SK-N-SH (cell line): ENCODE measurements around the gene FAM114A1. TPM values are rescaled to one million over a fixed set of nuclear protein-coding genes. Genes with fewer than 3 reads are reported as not detected.

Experiments used
- CTCF ChIA-PET: fragments of 300-600, 350-600 bp; formaldehyde crosslinking; extraction: SDS; loops from one replicate; lab custom pipeline; 2021; lab: Yijun Ruan, JAX
- POLR2A ChIA-PET: fragments of 350-600 bp; sonication (Branson Sonifier 250); formaldehyde crosslinking; extraction: SDS; loops from one replicate; lab custom pipeline; 2020; ENCODE audit warnings: antibody characterized with exemption, inconsistent platforms; lab: Yijun Ruan, JAX
- DNase-seq: peaks from one replicate; pipeline ENCODE4 v3.0.0; 2012
- H2AFZ ChIP-seq: fragments of 200-600 bp; sonication (generic); 2 replicates; pipeline ENCODE4 v1.8.1; 2016; ENCODE audit warnings: antibody characterized with exemption, mild to moderate bottlenecking, low read depth
- H3F3A ChIP-seq: fragments of 200-600 bp; sonication (generic); replicated peaks from 2 replicates; pipeline ENCODE3; 2016; ENCODE audit warnings: antibody characterized with exemption, mild to moderate bottlenecking; ENCODE audit not compliant: insufficient read depth
- H3K27ac ChIP-seq, 2 experiments: fragments of 200-500 bp in 1 of 2; fragments of 200-600 bp in 1 of 2; sonication (Bioruptor generic) in 1 of 2; sonication (generic), shearing (Covaris generic) in 1 of 2; 2 replicates each; pipeline versions ENCODE4 v1.5.1 to v1.6.1; 2014 to 2016; ENCODE audit warnings: low read depth in 2 of 2, inconsistent platforms in 1 of 2, low read length in 1 of 2, mild to moderate bottlenecking in 1 of 2, mixed read lengths in 1 of 2
- H3K27me3 ChIP-seq: fragments of 200-600 bp; sonication (generic), shearing (Covaris generic); 2 replicates; pipeline ENCODE4 v1.6.1; 2016; ENCODE audit warnings: mixed run types; ENCODE audit not compliant: insufficient read depth
- H3K36me3 ChIP-seq, 2 experiments: fragments of 200-500 bp in 1 of 2; fragments of 200-600 bp in 1 of 2; sonication (Bioruptor generic) in 1 of 2; sonication (generic) in 1 of 2; replicated peaks in 1 of 2; 2 replicates each; pipeline versions ENCODE3 to v1.5.1; 2014 to 2016; ENCODE audit warnings: low read length in 1 of 2, mild to moderate bottlenecking in 1 of 2; ENCODE audit not compliant: insufficient read depth in 2 of 2, control insufficient read depth in 1 of 2
- H3K4me1 ChIP-seq, 2 experiments: fragments of 200-500 bp in 1 of 2; fragments of 200-600 bp in 1 of 2; sonication (Bioruptor generic) in 1 of 2; sonication (generic), shearing (Covaris generic) in 1 of 2; 2 replicates each; pipeline versions ENCODE4 v1.5.1 to v1.6.1; 2014 to 2016; ENCODE audit warnings: low read depth in 1 of 2, low read length in 1 of 2, mixed run types in 1 of 2; ENCODE audit not compliant: insufficient read depth in 2 of 2, control insufficient read depth in 1 of 2
- H3K4me2 ChIP-seq: fragments of 200-600 bp; sonication (generic), shearing (Covaris generic); 2 replicates; pipeline ENCODE4 v1.6.1; 2017; ENCODE audit warnings: mixed run types
- H3K4me3 ChIP-seq, 2 experiments: fragments of 200-500 bp in 1 of 2; fragments of 200-600 bp in 1 of 2; sonication (Bioruptor generic) in 1 of 2; sonication (generic), shearing (Covaris generic) in 1 of 2; 2 replicates each; pipeline versions ENCODE4 v1.5.1 to v1.8.1; 2014 to 2016; ENCODE audit warnings: low read depth in 2 of 2, inconsistent platforms in 1 of 2, low read length in 1 of 2, mild to moderate bottlenecking in 1 of 2, mixed read lengths in 1 of 2, moderate library complexity in 1 of 2
- H3K79me2 ChIP-seq: fragments of 200-600 bp; sonication (generic); 2 replicates; pipeline ENCODE4 v1.8.1; 2017; ENCODE audit warnings: mild to moderate bottlenecking; ENCODE audit not compliant: insufficient read depth
- H3K9ac ChIP-seq: fragments of 200-600 bp; sonication (generic); 2 replicates; pipeline ENCODE4 v1.6.1; 2017; ENCODE audit warnings: mixed run types
- H3K9me2 ChIP-seq: fragments of 200-600 bp; sonication (generic); 2 replicates; pipeline ENCODE4 v1.6.1; 2017; ENCODE audit warnings: mixed run types
- H3K9me3 ChIP-seq: fragments of 200-600 bp; sonication (generic); 2 replicates; pipeline ENCODE4 v1.6.1; 2017; ENCODE audit warnings: mixed run types, mild to moderate bottlenecking, moderate library complexity
- H4K20me1 ChIP-seq: fragments of 200-600 bp; sonication (generic); 2 replicates; pipeline ENCODE4 v1.6.1; 2017; ENCODE audit warnings: mild to moderate bottlenecking, mixed run types; ENCODE audit not compliant: insufficient read depth
- CTCF ChIP-seq: fragments of 200-600 bp; sonication (generic); IDR thresholded peaks from 2 replicates; pipeline ENCODE4 v1.6.1; 2017; ENCODE audit warnings: antibody characterized with exemption, mild to moderate bottlenecking, moderate library complexity
- ELF1 ChIP-seq: IDR thresholded peaks from 2 replicates; pipeline ENCODE4 v1.4.0; 2012
- EP300 ChIP-seq, 2 experiments: IDR thresholded peaks; 2 replicates each; pipeline versions ENCODE4 v1.4.0 to v1.6.1; 2012; ENCODE audit warnings: borderline replicate concordance in 1 of 2, low read depth in 1 of 2, low read length in 1 of 2
- EZH2phosphoT487 ChIP-seq: fragments of 200-600 bp; sonication (generic); IDR thresholded peaks from 2 replicates; pipeline ENCODE4 v1.6.1; 2017; ENCODE audit warnings: low read depth, mixed run types, mild to moderate bottlenecking, antibody characterized with exemption, moderate library complexity, borderline replicate concordance
- FOSL2 ChIP-seq: IDR thresholded peaks from 2 replicates; pipeline ENCODE4 v1.4.0; 2012; ENCODE audit warnings: low read depth, mild to moderate bottlenecking, moderate library complexity, borderline replicate concordance
- FOXJ3 ChIP-seq: sonication (generic); formaldehyde crosslinking; IDR thresholded peaks from 2 replicates; pipeline ENCODE4 v1.5.1; 2020; ENCODE audit warnings: mild to moderate bottlenecking, missing genetic modification reagents
- FOXM1 ChIP-seq: IDR thresholded peaks from 2 replicates; pipeline ENCODE4 v1.4.0; 2012; ENCODE audit warnings: low read depth, mild to moderate bottlenecking
- GATA2 ChIP-seq: sonication (generic); formaldehyde crosslinking; IDR thresholded peaks from 2 replicates; pipeline ENCODE4 v1.5.0; 2020; ENCODE audit warnings: mild to moderate bottlenecking, missing genetic modification reagents
- JUND ChIP-seq: IDR thresholded peaks from 2 replicates; pipeline ENCODE4 v1.4.0; 2012
- NFIC ChIP-seq: IDR thresholded peaks from 2 replicates; pipeline ENCODE4 v1.4.0; 2012; ENCODE audit warnings: borderline replicate concordance
- REST ChIP-seq: IDR thresholded peaks from 2 replicates; pipeline ENCODE4 v1.6.1; 2012; ENCODE audit warnings: mild to moderate bottlenecking, low read depth, low read length, moderate library complexity
- SIN3A ChIP-seq: IDR thresholded peaks from 2 replicates; pipeline ENCODE4 v1.6.1; 2012; ENCODE audit warnings: low read depth, mild to moderate bottlenecking, low read length, moderate library complexity, borderline replicate concordance
- TCF12 ChIP-seq: IDR thresholded peaks from 2 replicates; pipeline ENCODE4 v1.4.0; 2012
- TEAD4 ChIP-seq: IDR thresholded peaks from 2 replicates; pipeline ENCODE4 v1.4.0; 2012; ENCODE audit warnings: mild to moderate bottlenecking, borderline replicate concordance; ENCODE audit not compliant: insufficient read depth
- ZBTB33 ChIP-seq: IDR thresholded peaks from 2 replicates; pipeline ENCODE4 v1.4.0; 2012; ENCODE audit warnings: low read depth, borderline replicate concordance
- WGBS: methylation state at CpG from one replicate; pipeline ENCODE4 v1.1.6; 2017; ENCODE audit warnings: low lambda C conversion rate; 5-methylcytosine and 5-hydroxymethylcytosine counted together
- polyA plus RNA-seq, 3 experiments: library from polyadenylated mRNA; depleted of rRNA; stranded (reverse); fragments of >200 nt; gene quantifications; 2 replicates each; pipeline ENCODE4 v1.2.3, GENCODE V29; 2012

The FAM114A1 gene
- polyA plus RNA-seq, 1 of the 3 experiments (the other 2 are of a cell fraction): 54.2 TPM

GRCh38 chr4:38907696-38908270 lies 40.2 kb downstream of the FAM114A1 start:
- CTCF ChIA-PET: interaction anchor here (1.5 to 8.7 kb wide), 3 partner anchors 142 to 227 kb away, joined by 3 to 178 read pairs (median 12); no protein-coding TSS in a partner anchor
- no peaks in the 10 kb centered on the region for H3K9me2 ChIP-seq
- no peak overlapping the region for H3K4me3 ChIP-seq

GRCh38 chr4:38909015-38909414 lies 41.4 kb downstream of the FAM114A1 start:
- Histone ChIP-seq H3K9ac (no peak overlapping the region), H3F3A (no peaks in the 10 kb centered on the region), H3K9me3 (no peaks in the 10 kb centered on the region), H3K79me2 (peaks cover 5% of the 10 kb centered on the region; the same call in 1 of the 2 replicates), H2AFZ (no peak overlapping the region), H3K36me3 (peaks cover 16 to 82% of the 10 kb centered on the region in 2 experiments), H3K27me3 (no peaks in the 10 kb centered on the region)
- TF ChIP-seq ELF1 (no peak), FOXJ3 (CRISPR knock-in tag) (no peak), FOSL2 (no peak), ZBTB33 (no peak), TEAD4 (no peak), FOXM1 (no peak), EZH2phosphoT487 (no peak), REST (no peak)
- TF ChIP-seq, all 33 proteins: peak for 0
- Histone ChIP-seq H3K9me2 (no peaks in the 10 kb centered on the region), H3K27ac (no peak overlapping the region), H4K20me1 (no peaks in the 10 kb centered on the region), H3K4me3 (no peak overlapping the region), H3K4me2 (no peak overlapping the region), H3K4me1 (peaks cover 0 to 9% of the 10 kb centered on the region in 2 experiments; a peak in 2 of 4 replicates)
- no peak for DNase-seq
- POLR2A ChIA-PET: no interaction called here
- WGBS: 94% methylated on average over 3 of the region's 3 CpGs
- CTCF ChIA-PET: interaction anchor here (1.0 to 2.3 kb wide), 4 partner anchors 21 to 226 kb away, joined by 3 to 12 read pairs (median 3); no protein-coding TSS in a partner anchor

More at GRCh38 chr4:38907696-38908270, 40.2 kb downstream of the FAM114A1 start:
- Histone ChIP-seq H3K9ac (no peak overlapping the region), H4K20me1 (no peaks in the 10 kb centered on the region), H3K27ac (no peak overlapping the region), H3K36me3 (peaks cover 16 to 79% of the 10 kb centered on the region in 2 experiments), H3K79me2 (peaks cover 7% of the 10 kb centered on the region; the same call in 1 of the 2 replicates), H3K4me1 (peaks cover 0 to 9% of the 10 kb centered on the region in 2 experiments; a peak in 2 of 4 replicates), H2AFZ (no peak overlapping the region), H3K27me3 (no peaks in the 10 kb centered on the region), H3F3A (no peaks in the 10 kb centered on the region), H3K9me3 (no peaks in the 10 kb centered on the region), H3K4me2 (no peak overlapping the region)
- POLR2A ChIA-PET: no interaction called here
- DNase-seq: no peak
- TF ChIP-seq GATA2 (no peak), EP300 (IDR thresholded peaks at IDR 0.05; ENCODE audit: borderline replicate concordance in 1 of 2, low read depth in 1 of 2, low read length in 1 of 2) (no peak), CTCF (no peak), JUND (no peak), SIN3A (no peak), TCF12 (no peak), FOSL2 (no peak), NFIC (no peak)
